Stimulated activated CD4-positive, alpha-beta T cell treated with anti-CD3 and anti-CD28 coated beads, Interleukin-4, amount 100 ng/mL, for 1 hour (primary cell): ENCODE measurements around the gene ADGRD1.

Experiments
- DNase-seq: peaks from one replicate; pipeline ENCODE4 v3.0.0-alpha.2; 2020

Gene ADGRD1

DNA sequence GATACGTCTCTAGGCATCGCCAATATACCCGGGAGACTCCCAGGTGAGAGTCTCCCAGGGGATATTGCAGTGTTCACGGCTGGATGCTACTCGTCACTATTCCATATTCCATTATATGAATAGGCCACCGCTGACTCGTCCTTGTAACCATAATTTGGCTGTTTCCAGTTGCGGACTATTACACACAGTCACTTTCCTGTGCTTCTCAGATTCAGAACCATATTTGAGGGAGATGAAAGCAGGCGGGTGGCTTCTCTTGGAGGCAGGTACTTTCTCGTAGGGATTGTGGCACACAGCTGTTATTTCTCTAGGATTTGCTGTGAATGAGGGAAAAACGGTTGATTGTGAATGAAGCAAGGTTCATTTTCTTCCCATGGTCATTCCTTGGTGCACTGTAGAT lies 73.0 kb downstream of the ADGRD1 start:
- DNase-seq: no peak

DNA sequence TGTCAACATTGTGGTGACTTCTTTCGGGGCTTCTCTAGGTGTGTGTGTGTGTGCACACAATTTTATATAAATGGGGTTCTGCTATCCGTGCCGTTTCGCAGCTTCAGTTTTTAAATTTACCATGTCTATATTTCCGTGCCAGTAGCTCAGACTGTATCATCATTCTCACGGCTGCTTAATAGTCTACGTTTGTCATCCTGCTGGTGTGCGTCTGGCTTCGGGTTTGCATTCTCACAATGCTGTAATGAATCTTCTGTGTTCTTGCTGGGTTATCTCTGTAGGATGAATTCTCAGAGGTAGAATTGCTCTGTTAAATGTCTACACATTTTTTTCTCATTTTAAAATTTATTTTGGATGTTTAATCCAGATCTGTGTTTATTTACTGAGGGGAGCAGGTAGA lies 73.6 kb downstream of the ADGRD1 start:
- no peak for DNase-seq

DNA sequence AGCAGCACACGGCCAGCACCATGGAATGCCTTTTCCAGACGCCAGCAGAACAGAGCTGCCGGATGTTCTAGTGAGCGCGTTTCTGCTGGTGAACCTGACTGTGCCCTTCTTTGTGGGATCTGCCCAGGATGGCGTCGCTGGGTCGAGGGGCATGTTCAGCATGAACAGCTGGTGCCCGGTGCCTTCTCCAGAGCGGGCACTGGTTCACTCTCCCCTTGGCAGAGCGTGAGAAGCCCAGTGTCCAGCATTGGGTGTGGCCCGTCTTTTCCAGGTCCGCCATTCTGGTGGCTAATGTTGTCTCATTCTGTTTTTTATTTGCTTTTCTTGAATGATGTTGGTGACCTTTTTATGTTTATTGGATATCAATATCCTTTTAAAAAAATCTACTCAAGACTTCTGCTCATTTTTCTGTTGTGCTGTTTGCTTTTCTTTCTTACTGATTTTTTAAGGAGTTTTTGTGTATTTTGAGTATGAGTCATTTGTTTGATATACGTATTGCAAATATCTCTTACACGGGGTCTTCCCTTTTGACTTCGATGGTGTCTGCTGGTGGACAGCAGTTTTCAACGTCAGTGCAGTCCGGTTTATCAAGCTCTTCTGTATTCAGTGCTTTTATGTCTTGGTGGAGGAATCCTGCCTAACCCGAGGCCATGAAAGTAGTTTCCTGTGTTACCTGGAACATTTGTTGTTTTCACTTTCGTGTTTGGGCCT lies 74.3 kb downstream of the ADGRD1 start:
- no peak for DNase-seq

DNA sequence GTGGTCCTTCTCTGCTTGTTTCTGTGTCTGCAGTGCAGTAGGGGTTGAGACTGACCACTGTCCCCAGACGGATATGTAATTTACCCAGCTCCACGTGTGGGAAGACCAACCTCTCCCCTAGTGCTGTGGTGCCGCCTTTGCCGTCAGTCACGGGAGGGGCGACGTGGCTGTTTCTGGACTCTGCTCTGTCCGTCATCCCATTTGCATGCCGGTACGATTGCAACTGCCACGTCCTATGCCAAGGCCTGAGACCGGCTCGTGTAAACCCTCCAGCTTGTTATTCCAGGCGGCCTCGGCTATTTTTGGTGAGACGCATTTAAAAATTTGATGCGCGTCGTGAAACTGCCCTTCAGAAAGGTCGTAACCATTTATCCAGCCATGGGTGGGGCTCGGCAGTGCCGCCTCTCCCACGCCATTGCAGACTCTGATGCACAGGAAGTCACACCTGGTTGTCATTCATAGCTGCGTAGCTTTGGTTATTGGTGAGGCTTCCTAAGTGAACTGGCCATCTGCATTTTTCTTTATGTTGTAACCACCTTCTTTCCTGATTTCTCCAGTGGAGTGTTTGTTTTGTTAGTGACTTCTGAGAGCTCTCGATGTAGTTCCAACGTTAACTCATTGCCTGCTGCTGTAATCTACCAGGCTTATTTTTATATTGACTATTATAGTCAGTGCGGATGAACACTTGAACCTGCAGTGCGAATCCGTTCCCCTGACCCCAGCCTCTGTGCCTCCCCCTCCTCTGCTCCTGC lies 75.1 kb downstream of the ADGRD1 start:
- no peak for DNase-seq

DNA sequence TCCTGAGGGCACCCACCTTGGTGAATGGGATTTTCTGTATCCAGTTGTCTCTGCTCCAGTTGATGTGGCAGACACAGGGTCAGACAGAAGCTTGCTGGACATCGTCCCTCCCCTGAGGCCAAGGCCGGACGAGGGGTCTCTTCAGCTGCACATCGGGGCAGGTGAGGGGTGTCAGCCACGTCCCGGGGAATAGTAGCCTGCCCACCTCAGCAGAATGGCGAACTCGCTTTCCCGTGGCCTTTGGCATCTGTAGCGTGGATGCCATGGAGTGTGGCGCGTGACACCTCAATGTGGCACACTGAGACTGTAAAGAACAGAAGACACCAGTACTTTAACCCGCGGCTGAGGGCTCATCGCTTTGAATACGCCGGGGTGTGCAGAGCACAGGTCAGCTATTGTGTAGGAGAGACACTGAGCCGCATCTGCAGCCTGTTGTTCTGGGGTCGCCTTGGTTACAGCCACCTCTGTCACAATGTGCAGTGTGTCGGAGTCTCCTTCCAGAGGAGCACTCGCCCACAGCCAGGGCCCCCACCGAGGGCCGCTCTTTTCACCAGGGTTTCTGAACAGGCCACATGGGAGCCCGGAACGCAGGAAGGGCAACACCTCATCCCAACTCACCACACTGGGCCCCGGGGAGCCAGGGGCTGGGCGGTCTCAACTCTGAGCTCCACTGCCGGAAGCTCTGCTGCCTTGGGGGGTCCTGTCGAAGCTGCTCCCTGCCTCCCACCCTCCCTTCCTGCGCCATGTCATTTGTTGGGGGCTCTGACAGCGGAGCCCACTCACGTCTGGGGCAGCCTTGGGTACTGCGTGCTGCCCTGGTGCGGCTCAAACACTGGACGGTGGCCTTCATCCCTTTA lies 77.0 kb downstream of the ADGRD1 start:
- DNase-seq: no peak

DNA sequence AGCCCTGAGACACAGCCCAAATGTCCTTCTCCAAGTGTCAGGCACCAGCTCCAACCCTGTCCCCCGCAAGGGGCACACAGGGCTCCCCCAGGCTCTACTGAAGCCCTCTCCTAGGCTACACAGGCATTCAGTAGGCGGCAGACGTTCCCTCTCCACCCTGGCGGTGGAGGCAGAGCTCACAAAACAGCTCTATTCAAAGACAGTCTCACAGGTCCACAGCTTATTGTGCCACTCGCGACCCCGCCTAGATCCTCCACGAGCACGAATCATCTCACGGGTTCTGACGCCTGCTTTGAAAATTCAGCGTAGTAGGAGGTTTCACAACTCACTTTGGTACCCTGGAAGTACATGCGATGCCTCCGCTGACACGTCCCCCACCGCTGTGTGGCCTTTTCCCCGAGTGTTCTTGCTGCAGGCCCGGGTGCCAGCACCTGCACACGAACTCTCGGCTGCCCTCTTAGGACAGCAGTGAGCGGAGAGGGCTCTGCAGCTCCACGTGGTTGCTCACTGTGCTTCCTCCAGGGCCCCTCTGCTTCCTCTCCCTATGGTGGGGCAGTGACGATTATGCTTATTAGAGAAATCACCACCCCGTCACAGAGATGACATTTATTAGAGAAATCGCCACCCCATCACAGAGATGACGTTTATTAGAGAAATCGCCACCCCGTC lies 78.5 kb downstream of the ADGRD1 start:
- DNase-seq: no peak

DNA sequence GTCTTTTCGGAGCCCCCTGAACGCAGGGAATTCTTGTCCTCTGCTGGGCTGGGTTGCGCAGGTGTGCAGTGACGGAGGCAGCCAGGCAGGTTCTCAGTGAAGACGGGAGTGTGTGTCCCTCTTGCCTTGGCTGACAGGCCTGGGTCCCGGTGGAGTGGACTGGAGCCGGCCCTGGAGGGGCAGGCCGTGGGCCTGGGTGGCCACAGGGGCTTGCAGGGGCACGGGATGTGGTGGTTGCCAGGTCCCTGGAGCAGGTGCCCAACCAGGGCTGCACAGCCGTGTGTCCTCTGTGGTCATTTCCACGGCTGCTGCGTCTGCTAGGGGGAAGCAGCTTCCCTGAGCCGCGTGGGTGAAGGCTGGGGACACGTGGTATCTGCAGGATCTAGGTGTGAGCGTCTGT lies 79.8 kb downstream of the ADGRD1 start:
- DNase-seq: no peak

DNA sequence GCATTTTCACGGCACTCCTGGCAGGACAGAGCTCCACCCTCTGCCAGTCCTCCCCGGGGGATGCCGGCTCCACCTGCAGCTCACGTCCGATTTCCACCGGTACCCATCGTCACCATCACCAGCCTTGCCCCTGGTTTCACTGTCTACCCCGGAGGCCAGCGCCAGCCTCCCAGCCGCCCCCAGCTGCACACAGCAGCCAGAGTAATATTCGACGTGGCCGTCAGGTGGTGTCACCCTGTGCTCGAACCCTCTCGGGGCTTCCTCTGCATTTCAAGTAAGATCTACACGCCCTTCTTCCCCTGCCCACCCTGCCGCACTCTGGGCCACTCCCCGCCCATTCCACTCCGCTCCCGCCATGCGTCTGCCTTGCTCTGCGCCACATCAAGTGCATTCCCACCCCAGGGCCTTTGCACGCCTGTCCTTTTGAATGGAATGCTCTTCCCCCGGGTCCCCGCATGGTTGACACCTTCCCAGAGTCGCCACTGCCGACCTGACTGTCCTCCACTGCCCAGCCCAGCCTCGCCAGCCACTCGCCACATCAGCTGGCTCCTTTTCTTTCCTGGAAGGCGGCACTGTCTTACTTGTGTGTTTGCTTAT lies 80.3 kb downstream of the ADGRD1 start:
- no peak for DNase-seq

DNA sequence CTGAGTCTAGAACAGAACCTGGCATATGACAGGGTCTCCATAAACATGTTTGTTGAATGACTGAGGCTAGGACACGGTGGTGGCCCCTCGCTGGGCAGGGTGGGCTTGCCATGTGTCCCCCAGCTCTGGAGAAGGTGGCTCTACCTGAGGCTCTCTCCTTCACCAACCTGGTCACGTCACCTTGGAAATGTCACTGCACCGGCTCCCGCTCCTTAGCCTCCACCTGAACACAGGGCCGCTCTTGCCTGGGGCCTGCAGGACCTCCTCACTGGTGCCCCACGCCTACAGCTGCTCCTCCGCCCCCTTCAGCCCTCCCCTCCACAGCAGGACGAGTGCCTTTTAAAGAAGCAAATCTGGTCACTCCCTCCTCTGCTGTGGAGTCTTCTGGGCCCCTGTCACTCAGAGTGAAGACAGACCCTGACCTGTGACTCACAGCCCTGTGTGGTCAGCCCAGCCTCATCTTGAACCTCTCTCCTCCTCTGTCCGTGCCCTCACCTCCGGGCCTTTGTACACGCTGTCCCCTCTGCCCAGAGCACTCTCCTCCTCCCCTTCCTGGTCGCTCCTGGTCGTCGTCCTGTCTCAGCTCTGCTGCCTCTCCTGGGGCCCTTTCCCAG lies 81.0 kb downstream of the ADGRD1 start:
- DNase-seq: no peak

DNA sequence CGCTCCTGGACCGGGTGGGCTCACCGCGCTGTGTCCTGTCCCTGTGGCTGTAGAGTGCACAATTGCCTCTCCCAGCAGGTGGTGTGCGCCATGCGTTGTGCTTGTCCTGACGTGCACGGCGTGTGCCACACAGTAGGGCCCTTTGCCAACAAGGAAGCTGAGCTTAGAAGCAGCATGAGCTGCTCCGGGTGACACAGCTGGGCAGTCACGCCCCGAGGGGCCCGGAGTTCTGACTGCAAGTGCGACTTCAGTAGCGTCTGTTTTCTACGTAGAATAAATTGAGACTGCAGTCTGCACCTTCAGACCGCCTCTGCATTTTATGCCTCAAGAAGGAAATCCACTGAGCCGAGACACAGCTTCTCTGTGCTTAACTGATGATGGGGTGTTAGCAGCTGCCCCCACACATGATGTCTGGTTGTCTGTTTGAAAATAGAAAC lies 81.6 kb downstream of the ADGRD1 start:
- DNase-seq: no peak

DNA sequence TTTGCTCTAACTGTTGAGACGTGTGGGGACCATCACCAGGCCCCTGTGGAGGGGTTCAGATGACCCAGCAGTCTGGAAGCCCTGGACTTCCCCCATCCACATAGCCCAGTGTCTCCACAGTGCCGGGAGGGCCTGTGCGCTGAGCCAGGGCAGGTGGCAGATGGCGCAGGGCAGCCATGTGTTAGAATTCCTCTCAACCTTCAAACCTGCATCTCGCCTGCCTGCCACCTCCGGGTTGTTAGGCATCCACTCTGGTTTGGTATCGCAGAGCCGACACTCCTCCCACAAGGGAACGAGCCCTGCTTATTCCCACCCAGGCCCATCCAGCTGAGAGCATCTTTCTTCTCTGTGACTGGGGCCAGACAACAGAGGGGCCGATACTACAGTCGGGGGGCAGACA lies 84.5 kb downstream of the ADGRD1 start:
- no peak for DNase-seq

DNA sequence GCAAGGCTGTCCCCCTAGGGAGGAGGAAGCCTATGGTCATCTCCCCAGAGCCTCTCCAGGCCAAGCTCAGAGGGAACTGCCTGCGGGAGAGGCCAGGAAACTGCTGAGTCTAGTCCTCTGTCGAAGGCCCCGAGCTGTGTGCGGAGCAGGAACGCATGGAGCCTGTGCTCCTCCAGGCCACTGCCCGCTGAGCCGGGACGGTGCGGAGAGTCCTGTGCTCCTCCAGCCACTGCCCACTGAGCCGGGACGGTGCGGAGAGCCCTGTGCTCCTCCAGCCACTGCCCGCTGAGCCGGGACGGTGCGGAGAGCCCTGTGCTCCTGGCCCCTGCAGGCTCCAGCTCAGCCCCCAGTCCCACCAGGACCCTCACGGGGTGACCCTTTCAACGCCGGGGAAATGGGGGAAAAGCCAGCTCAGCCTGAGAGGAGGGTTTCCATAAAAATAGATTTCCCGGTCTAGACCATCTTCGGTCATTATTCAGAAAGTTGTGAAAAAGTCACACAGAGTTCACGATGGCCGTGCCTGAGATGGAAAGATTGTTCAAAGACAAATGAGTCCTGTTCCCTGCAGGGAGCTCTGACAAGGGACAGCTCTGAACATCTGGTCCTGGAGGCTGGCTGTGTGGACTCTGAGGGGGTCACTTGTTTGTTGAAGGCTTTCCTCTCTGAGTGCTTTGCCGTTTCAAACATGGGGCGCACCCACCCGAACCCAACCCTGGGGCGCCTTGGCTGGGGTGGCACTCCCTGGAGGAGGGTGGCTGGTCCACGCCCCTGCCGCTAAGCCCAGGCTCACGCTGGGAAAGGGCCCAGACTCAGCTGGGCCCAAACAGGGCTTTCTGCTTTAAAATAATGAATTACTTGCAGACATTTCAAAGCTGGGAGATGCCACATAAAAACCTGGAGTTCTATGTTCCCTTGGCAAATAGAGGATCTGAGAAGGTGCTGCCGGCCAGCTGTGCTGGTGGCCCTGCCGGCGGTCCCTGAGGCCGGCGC lies 85.5 kb downstream of the ADGRD1 start:
- no peak for DNase-seq

DNA sequence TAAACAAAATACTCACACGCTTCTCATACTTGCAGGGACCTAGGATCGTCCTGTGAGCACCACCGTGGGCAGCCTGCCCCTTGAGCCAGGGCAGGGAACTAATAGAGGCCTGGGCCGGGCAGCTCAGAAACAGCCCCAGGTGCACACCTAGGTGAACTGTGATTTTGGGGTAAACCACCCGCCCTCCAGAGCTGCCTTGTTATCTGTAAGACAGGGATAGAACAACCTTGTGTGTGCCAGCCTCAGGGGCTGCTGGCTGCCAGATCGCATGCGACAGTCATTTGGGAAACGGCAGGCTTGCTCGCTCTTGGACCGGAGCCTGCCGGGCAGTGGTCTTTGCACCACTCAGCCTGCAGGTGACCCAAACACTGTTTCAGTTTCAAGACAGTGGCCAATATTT lies 86.8 kb downstream of the ADGRD1 start:
- no peak for DNase-seq

DNA sequence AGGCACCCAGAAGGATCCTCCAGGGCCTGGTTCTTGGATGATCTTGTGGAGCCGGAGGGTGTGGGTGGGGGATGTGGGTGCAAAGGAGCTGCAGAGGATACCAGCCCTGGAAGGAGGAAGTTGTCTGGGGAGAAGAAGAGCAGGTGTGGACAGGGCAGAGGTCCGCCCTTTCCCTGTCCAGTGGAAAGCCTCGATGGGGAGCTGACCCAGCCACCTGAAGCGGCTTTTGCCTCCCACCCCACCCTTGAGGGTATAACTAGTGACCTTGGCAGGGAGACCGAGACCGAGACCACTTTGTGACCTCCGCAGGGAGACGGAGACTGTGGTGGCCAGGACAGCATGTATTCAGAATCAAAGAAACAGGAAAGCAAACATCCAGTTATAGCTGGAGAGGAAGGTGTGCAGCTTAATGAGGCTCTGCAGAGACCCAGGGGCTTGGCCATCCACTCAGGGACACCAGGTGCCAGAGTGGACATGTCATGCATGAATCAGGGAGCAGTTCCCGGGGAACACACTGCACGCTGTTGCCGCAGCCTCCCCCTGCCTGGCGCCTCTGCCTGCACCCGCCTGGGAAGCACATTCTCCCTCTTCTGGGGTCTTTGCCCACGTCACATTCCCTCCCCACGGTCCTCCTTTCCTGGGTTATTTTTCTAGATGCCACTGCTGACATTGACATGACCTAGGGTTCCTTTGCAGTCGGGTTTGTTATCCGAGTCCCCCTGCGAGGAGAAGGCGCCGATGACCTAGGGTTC lies 87.7 kb downstream of the ADGRD1 start:
- DNase-seq: no peak

DNA sequence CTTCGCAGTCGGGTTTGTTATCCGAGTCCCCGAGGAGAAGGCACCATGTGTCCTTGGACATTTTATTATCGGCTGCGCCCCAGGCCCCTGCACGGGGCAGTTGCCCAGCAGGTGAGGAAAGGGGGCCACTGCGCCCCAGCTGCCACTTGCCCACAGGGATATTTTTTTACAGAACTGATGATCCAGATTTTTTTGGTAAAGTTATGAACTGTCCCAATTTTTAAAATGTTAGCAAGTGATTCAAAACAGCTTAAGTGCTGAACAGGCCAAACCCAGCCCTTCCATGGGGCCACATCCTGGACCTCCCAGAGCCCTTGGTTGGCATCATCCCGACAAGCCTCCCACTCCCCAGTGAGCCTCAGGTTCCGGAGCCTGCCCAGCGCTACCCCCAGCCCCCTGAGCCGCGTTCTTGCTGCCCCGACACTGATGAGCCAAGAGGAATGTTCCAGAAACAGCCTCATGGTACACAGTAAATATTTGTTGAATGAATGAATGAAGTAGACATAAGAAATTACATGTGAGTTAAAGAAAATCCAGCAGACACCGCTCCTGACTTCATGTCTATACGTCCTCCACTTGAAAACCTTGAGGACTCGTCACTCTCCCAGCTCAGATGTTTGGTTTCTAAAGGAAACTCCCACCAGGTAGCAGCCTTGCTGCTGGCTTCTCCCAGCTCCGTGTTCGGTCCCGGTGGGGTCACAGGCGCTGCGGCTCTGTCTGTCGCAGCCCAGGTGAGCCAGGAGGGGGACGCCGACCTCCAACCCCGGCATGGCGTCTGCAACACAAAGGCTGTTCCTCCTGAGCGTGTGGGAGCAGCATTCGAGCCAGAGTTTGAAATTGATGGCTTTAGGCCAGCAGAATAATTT lies 88.5 kb downstream of the ADGRD1 start:
- DNase-seq: no peak

DNA sequence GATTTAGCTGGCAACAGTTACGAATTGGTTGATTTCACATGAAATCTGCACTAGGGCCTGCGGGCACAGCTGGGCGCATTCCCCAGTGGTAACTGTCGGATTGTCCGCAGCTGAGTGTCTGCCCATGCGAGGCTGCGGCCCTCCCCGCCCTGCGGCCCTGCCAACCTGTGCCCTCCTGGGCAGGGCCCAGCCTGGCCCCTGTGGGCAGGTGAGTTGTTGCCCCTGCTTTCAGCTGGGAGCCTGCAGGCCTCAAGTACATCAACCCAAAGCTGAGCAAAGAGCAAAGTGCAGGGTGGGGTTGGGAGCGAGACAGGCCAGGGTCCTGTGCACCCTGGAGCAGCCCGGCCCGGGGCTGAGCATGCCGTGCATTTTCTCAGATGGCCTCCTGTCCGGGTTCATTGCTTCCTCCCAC lies 89.1 kb downstream of the ADGRD1 start:
- no peak for DNase-seq

DNA sequence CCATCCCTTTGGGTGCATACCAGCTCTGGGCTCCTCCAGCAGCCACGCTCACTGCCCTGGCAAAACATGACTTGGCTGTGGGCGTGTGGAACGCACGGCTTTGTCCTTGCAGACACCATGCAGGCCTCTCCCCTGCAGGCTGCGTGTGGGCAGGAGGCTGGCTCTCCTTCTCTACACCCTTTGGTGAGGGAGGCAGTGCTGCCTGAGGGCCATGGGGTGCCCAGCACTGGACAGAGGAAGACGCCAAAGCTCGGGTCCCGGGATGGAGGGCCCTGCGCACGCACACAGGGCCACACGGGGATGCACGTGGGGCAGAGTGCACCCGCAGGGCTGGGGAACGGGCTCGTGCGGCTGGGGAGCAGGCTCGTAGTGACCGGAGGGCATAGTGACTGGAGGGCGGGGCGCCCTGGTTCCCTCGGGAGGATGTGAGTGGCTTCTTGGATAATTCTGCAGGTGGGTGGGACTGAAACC lies 89.7 kb downstream of the ADGRD1 start:
- no peak for DNase-seq

DNA sequence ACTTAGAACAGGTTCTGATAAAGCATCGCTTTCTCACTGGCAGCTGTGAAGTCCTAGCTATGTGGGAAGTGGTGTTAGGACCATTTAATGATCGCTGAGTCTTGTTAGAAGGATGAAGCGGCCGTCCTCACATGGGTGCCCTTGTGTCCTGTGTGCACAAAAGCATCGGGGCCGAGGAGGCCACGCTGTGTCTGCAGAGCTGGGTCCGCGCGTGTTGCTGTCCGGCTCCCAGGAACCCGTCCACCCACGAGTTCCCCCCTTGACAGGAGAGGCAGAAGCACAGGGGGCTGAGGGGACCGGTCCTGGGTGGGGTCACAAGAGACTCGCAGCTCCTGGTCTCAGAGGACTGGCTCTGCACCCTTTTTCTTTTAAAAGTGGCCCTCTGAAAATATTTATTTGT lies 90.4 kb downstream of the ADGRD1 start:
- DNase-seq: no peak

DNA sequence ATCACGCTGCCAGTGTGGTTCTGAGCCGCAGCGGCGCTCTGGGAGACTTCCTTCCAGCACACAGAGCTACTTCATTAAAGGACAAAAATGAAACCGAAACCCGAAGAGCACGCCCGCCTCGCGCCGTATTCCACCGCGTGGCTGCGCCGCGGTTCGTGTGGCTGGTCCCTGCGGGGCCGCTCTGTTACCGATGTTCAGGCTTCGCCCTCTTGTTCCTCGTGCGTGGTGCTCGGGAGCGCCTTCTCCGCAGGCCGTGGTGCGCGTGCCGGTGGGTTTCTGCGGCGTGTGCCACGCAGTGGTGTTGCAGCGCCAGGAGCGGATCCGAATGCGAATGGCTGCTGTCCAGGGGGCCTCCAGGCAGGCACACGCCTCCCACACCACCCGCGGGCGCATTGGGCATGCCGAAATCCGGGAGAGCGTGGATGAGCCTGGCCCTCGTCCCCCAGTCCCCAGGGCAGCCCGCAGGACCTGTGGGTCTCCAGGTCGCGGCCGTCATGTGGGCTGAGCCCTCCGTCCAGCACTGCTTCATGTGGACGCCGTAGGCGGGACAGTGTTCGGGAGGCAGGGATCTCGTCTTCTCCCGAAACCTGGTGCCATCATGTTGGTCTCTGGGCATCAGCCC lies 91.2 kb downstream of the ADGRD1 start:
- no peak for DNase-seq
